ENCODE results near the gene SMOC2. TPM values are rescaled to one million over a fixed set of nuclear protein-coding genes. Genes with fewer than 3 reads are reported as not detected.

SMOC2 gene
- total and polyA plus RNA-seq, 7 donors, result 12.3 to 90.3 (median 22.8) TPM

DNA sequence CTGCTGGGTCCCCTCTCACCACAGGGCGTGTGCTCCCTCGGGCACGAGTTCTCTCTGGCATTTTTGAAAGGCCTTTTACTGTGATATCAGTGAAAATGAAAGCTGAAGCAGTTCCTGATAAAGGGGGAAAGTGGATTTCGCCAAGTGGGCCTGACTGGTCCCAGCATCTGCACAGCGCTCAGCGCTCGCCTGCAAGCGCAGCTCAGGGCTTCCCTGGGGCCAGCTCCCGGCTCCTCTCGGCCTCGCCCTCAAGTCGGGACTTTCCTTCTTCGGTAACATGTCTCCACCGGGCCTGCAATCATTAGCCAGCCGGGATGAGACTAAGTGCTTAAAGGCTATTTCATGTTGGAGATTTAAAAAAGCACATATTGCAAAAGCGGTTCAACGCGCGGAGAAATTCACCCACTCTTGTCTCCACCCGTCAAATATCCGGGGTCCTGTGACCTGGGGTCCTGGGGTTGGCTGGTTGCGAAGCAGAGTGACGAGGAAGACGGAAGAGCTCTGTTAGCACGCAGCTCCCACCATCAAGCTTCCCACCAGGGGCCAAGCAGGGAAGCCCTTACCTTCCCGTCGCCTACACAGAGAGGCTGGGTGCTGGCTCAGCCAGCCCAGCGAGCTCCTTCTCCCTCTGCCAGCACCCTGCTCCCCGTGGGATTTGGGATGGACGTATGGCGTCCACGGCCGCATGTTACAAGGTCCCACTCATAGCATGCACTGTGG, 114.1 kb downstream of the SMOC2 start:
- no peaks in the 10 kb centered on the region for H3K36me3 ChIP-seq (ENCODE audit: insufficient read depth in 1 of 2, low read depth in 1 of 2)
- intact Hi-C loops (cut with DNase I), result no loop called here
- no peak overlapping the region for H3K27ac ChIP-seq
- H3K9me3 ChIP-seq, result no peaks in the 10 kb centered on the region
- H3K4me3 ChIP-seq, result no peak overlapping the region
- 89 to 91% (median 90%) methylated on average over 33 of the region's 33 CpGs for WGBS, 3 donors
- ATAC-seq, result no peak
- DNase-seq, result no peak
- no peaks in the 10 kb centered on the region for H3K4me1 ChIP-seq
- TF ChIP-seq, protein P1, sequence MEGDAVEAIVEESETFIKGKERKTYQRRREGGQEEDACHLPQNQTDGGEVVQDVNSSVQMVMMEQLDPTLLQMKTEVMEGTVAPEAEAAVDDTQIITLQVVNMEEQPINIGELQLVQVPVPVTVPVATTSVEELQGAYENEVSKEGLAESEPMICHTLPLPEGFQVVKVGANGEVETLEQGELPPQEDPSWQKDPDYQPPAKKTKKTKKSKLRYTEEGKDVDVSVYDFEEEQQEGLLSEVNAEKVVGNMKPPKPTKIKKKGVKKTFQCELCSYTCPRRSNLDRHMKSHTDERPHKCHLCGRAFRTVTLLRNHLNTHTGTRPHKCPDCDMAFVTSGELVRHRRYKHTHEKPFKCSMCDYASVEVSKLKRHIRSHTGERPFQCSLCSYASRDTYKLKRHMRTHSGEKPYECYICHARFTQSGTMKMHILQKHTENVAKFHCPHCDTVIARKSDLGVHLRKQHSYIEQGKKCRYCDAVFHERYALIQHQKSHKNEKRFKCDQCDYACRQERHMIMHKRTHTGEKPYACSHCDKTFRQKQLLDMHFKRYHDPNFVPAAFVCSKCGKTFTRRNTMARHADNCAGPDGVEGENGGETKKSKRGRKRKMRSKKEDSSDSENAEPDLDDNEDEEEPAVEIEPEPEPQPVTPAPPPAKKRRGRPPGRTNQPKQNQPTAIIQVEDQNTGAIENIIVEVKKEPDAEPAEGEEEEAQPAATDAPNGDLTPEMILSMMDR (IDR thresholded peaks at IDR 0.05), result no peak
- H3K27me3 ChIP-seq (ENCODE audit: insufficient read depth in 3 of 3, low read length in 2 of 3), result no peaks in the 10 kb centered on the region

DNA sequence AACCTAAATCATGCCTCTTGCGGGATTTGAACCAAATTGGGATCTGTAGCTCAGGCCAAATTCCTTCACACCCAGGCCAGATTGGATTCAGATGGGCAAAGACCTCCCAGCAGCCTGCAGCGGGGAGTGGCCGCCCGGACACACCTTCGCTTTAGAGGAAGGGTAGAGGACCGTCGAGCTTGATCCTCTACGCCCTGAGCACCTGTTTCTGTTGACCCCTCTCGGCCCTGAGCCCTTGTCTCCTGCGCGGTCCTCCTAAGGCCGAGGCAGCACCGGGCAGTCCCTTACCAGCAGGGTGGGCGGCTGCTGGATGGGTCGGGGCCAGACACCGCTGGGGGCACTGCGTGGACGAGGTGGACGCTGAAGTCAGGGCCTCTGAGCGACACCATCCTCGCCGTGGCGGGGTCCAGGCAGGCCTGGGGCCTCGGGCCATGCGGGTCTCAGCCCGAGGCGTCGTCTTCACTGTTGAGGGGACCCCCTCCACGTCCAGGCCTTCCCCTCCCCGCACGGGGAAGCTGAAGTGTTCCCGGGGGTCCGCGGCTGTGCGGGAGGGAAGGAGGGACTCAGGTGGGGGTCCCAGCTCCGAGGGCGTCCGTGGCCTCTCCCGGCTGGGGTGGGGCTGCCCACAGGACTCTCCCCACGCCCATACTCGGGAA, 114.8 kb downstream of the SMOC2 start:
- Histone ChIP-seq H3K4me1 (no peaks in the 10 kb centered on the region), H3K27me3 (ENCODE audit: insufficient read depth in 3 of 3, low read length in 2 of 3) (no peaks in the 10 kb centered on the region), H3K36me3 (ENCODE audit: insufficient read depth in 1 of 2, low read depth in 1 of 2) (no peaks in the 10 kb centered on the region), H3K9me3 (no peaks in the 10 kb centered on the region), H3K27ac (no peak overlapping the region), H3K4me3 (no peak overlapping the region)
- WGBS, 3 donors, result 94 to 96% (median 94%) methylated on average over 35 to 41 of the region's 41 CpGs
- DNase-seq (no peak), ATAC-seq (no peak)
- TF ChIP-seq, protein P1 (IDR thresholded peaks at IDR 0.05), result no peak
- intact Hi-C loops (cut with DNase I), result loop anchor here in 1 of 2 donors (2.0 kb wide), 1 partner anchor 57 kb away; no protein-coding TSS in a partner anchor

DNA sequence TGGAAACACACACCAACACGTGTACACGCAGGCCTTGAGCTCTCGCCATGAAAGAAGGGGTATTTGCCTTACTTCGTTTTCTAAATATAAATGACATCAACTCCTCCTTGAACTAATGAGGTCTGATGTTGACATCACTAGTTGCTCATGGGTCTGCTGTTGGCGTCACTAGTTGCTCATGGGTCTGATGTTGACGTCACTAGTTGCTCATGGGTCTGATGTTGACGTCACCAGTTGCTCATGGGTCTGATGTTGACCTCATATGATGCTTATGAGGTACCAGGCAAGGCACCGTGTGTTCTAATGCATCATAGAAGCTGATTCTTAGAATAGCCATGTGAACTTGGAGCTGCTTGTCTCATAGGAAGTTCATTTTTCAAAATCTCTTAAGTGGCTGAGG, 116.5 kb downstream of the SMOC2 start:
- H3K27ac ChIP-seq, result no peak overlapping the region
- no peak overlapping the region for H3K4me3 ChIP-seq
- intact Hi-C loops (cut with DNase I), result loop anchor here in 1 of 2 donors (2.0 kb wide), 1 partner anchor 55 kb away; no protein-coding TSS in a partner anchor
- H3K4me1 ChIP-seq, result no peaks in the 10 kb centered on the region
- ATAC-seq (no peak), DNase-seq (no peak)
- H3K36me3 ChIP-seq (ENCODE audit: insufficient read depth in 1 of 2, low read depth in 1 of 2), result no peaks in the 10 kb centered on the region
- H3K9me3 ChIP-seq, result no peaks in the 10 kb centered on the region
- no peaks in the 10 kb centered on the region for H3K27me3 ChIP-seq (ENCODE audit: insufficient read depth in 3 of 3, low read length in 2 of 3)
- TF ChIP-seq, protein P1 (IDR thresholded peaks at IDR 0.05), result no peak
- 88 to 91% (median 91%) methylated on average over 8 of the region's 8 CpGs for WGBS, 3 donors

DNA sequence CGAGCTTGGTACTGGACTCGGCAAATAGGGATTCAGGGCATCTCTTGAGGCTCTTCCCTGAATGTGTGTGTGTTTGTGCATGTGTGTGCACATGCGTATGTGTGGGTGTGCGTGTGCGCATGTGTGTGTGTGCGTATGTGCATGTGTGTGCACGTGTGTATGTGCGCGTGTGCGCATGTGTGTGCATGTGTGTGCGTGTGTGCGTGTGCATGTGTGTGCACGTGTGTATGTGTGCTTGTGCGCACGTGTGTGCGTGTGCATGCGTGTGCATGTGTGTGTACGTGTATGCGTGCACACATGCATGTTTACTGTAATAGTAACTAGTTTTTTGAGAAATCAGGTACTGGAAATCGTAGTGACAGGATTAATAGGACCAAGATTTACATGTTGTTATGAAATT, 117.7 kb downstream of the SMOC2 start:
- no peak for ATAC-seq
- Histone ChIP-seq H3K4me3 (no peak overlapping the region), H3K9me3 (no peaks in the 10 kb centered on the region), H3K4me1 (no peaks in the 10 kb centered on the region), H3K27me3 (ENCODE audit: insufficient read depth in 3 of 3, low read length in 2 of 3) (peaks cover 0 to 8% (median 0%) of the 10 kb centered on the region in 3 donors), H3K36me3 (ENCODE audit: insufficient read depth in 1 of 2, low read depth in 1 of 2) (no peaks in the 10 kb centered on the region), H3K27ac (no peak overlapping the region)
- intact Hi-C loops (cut with DNase I), result no loop called here
- WGBS, 3 donors, result 94 to 96% (median 94%) methylated on average over 20 of the region's 20 CpGs
- DNase-seq, result no peak
- TF ChIP-seq, protein P1 (IDR thresholded peaks at IDR 0.05), result no peak

Measured in psoas muscle (tissue), 8 donors.